IPS-NIHi7 (cell line): Measurements from ENCODE around the gene RSU1.

ENCODE experiments used
- DNase-seq: peaks from one replicate; pipeline ENCODE4 v3.0.0; 2012; ENCODE audit warnings: mixed read lengths; ENCODE audit errors: extremely low spot score

The RSU1 gene

DNA sequence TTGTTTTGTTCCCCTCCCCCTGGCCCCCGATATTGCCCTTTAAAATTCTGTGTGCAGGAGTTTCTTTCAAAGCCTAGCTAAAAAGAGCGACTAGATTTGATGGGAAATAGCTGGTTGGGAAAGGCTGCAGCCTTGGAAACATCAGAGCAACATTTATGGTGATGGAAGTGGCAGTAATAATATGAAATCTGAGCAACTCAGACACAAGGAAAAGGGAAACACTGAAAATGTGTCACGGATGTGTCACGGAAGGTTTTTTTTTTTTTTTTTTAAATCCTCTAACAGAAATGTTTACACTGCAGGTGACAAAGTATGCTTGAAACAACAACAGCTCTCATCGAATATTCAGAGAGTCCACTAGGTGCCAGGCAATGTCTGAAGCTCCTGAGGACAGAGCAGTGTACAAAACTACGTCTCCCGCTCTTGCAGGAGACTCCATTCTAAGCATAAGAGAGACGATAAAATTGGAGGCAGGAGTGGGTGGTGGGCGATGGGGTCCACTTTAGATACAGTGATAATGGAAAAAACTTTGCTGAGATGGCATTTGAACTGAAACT lies 143.0 kb downstream of the RSU1 start:
- DNase-seq, result no peak

DNA sequence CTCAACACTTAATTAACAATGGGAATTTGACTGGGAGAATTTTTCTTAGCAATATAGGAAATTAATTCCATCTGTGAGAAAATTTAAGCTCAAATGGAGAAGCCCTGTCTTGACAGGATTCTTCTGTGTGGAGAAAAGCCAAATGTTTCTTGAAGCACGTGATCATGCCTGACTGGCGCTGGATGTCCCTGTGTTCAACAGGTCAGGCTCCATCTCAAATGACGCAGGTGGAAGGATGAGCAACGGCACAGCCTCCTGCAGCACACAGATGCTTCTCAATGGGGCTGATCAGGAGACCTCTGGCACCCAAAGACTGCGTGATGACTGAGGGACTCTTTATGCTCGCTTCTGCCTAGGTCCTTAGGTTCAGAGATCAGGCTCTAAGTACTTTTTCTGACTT lies 143.8 kb downstream of the RSU1 start:
- DNase-seq, result no peak

DNA sequence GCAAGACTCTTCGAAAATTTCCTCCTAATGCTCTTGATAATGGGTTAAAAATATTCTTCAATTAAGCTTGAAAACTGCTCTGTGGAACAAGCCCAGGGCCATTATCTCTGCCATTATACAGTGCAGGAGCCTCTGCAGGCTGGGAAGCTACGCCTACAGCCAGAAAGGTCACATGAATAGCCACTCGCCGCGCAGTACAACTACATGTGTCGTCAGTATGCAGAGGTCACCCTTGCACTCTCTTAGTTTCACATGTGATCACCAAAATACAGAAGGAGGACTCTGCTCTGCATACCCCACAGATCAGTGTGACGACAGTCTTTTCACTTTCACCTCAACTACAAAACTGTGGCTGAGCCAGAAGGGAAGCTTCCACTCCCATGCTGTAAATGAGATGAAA lies 153.8 kb downstream of the RSU1 start:
- no peak for DNase-seq

DNA sequence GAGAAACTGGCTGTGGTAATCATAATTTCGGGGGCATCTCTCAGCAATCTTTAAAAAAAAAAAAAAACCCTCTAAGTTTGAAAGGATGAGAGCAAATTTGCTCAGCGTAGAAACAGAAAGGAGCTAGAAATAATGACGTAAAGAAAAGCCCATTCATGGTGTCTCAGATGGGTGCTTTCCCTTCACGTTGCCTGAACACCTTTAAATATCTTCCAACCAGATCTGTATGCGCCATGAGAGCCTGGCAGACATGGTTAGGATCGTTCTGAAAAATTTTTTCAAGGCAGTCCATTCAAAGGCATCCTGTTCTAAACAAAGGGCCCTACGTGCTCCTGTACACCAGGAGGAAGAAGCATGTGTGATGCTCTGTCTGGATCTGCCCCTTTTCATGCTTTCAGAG lies 154.3 kb downstream of the RSU1 start:
- no peak for DNase-seq

DNA sequence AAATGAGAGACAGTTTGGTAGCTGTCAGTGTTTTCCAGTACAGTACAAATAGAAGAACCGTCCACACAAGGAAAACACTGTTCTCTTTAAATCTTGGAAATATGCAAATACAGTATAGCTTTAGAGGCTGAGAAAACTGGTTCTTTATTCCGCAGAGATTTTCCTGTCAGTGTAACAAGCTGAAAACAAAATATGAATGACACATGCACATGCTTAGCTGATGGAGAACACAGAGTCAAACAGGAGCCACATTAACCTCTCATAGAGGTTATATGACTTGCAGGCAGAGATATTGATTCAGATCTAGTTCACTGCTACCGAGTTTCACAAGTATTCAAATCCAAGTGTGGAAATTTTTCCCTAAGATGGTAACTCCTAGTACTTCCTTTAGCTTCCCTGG lies 160.3 kb downstream of the RSU1 start:
- no peak for DNase-seq

DNA sequence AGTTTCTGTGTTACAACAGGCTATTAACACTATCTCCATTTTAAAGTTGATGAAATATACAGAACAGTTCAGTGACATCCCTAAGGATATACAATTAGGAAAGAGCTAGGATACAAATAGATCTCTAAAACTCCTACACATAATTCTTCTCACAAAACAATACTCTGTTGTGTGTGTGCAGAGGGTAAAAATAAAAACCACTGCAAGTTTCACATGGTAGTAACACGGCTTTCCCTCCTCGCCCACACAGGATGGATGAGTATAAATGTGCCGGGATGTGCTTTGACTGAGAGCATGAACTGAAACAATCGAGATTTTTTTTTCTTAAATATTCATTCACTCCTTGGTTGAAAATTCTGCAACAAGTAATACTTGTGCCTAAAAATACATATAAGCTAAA lies 164.0 kb downstream of the RSU1 start:
- DNase-seq, result no peak

DNA sequence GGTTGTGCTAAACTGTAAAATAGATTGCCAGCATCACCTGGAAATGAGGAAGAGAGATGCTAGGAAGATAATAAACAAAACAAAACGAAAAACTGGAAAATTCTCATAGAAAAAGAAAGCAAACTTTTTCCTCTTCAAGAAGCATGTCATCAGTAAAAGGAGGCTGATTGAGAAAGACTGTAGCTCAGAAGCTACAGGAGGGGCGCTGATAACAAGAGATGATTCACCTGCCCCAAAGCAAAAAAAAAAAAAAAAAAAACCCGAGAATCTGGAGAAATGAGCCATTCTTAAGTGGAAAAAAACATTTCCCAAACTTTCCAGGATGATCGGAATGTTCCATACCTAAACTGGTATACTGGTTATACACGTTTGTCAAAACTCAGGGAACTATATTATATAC lies 165.1 kb downstream of the RSU1 start:
- no peak for DNase-seq

DNA sequence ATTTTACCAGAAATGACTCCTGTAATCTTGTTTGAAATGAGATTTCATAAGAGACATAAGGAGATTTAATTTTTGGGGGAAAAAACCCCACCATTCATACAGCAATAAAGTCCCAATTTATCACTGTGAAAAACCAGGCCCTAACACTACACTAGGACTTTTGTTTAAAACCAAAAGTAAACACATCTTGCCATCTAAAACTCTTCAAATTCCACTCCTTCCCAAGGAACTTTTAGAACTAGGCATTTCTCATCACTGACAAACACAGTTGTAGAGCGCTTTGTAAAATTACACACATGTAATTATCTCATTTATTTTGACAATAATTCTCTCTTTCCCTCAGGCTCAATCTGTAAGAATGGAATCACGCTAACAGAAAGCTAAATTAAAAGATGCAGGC lies 167.5 kb downstream of the RSU1 start:
- no peak for DNase-seq

DNA sequence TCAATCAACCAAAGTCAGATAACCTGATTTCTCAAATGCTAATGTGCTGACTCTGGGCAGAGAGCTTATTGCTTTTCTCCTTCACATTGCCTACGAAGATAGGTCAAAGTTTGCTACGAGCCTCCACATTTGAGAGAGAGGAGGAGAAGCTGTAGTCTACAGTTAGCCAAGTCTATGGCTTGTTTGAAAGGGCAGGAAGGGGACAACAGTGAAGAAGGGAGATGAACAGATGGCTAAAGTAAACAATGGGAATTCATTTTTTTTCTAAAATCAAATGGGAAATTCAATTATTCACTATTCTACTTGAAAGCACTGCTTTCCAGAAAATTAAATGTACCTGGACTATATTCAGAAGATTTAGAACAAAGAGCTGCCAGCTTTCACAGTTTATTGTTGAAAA lies 168.9 kb downstream of the RSU1 start:
- DNase-seq, result no peak

DNA sequence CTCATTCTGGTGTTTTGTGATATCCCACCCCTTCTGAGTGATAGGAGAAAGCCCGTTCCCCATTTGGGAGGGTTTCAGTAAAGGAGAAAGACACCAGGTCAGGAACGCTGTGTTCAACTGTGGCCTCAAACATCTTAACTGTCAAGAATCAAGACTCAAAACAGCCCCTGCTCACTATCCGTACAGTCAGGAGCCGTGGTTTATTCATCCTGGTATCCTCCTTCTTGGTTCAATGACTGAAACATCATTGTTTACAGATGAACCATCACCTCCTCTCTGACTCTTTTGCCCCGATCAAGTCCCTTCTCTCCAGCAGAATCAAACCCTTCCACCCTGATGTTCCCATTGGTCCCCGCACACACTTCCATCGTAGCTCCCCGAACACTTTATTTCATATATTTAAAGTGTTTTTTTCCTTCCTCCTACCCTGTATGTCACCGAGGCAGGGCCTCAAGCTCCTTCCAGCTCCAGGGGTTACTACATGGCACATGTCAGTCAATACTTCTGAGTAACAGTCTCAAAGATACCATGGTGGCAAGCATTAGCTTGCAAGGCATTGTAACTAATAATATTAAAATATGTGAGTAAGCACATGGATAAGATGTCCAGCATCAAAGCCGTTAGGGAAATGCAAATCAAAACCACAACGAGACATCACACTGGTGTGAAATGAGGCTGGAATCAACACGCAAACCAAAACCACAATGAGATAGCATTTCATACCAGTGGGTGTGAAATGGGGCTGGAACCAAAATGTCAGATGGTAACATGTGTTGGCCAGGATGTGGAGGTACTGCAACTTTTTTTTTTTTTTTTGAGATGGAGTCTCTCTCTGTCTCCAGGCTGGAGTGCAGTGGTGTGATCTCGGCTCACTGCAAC lies 170.8 kb downstream of the RSU1 start:
- no peak for DNase-seq

DNA sequence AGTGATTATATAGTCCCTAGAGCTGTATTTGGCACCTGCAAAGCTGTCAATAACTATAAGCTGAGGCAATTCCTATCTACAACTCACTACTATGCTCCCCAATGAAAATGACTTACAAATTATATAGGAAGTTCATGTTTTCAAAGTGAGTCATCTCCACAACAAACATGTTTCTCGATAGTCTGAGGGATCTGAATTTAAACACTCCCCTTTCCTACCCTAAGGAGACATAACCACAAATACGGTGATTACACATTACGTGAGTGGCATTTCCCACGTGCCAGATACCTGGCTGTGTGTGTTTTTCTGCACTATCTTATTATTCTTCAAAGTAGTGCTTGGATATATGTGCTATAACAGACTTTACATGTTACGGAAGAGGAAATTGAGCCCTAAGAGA lies 173.1 kb downstream of the RSU1 start:
- no peak for DNase-seq

DNA sequence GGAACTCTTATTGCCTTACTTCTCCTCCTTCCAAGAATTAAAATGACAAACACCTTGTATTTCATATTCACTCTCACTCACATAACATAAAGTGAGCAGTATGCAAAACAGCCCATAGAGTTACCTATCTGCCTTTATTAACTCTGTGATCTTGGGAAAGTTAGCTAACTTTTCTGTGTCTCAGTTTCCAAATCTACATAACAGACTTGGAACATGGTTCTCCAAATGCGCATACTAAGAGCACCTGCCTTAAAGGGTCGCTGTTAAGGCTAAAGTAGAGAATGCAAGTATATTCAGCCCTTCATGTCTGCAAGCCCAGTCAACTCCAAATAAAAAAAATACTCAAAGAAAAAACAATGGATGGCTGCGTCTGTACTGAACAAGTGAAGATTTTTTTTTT lies 173.7 kb downstream of the RSU1 start:
- DNase-seq, result no peak

DNA sequence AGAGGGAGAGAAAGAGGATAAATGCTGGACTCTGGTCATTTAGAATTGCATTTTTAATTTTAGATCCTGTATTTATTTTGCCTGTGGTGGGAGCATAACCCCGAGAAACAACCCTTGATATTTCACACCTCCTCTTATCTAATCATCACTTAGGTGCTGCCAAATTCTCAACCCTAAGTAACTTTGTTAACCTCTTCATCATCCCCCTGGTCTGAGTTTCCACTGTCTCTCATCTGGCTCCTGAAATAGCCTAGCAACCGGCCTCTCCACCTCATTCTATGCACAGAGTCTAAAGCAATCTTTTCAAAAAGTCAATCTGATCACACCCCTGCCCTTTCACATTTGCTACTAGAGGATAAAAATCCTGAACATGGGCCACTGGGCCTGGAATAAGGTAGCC lies 177.1 kb downstream of the RSU1 start:
- DNase-seq, result no peak

DNA sequence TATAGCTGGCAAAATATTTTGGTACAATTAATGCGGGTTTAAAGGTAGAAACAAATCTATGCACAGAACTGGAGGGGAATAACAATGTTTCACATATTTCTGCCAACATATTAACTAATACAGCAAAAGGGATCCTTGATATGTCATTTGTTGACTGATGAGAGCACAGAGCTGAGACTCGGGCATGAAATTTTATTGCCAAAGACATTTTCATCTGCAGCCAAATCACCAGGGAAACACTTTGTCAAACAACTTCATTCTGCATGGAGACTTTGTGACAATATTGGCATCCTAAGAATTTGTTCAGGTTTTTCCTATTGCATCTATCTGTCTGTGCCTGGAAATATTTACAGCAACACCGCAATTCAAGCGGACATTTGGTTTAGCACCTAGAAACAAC lies 177.8 kb downstream of the RSU1 start:
- no peak for DNase-seq

DNA sequence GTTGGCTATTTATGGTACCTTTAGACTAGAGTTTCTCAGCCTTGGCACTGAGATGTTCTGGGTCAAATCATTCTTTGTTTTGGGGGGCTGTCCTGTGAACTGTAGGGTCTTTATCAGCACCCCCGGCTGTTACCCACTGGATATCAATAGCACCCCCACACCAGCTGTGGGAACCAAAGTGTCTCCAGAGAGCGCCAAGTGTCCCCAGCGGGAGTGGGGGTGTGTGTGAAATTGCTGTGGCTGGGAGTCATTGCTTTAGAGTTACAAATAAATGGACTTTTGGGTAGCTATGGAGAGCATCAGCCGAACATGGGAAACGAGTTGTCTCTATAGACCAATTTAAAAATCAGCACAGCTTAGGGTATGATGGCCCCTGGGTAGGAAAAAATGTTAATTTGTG lies 184.2 kb downstream of the RSU1 start:
- DNase-seq, result no peak

DNA sequence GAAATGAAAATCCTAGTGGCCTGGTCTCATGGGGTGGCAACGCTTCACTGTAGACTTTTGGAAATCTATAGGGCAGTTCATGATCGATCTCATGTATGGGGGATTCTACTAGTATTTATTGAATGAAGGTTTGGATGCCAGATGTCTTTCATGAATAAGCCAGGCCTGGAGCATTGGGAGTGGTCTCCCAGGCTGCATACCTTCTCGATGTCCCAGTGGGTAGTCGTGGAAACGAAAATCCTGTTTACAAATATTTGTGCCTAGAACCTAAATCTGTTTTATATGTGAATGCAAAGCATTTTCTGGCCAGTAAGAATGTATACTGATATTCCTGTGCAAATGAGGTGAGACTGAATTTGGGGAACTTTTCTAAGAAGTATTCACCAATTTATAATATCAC lies 190.5 kb downstream of the RSU1 start:
- DNase-seq, result no peak

DNA sequence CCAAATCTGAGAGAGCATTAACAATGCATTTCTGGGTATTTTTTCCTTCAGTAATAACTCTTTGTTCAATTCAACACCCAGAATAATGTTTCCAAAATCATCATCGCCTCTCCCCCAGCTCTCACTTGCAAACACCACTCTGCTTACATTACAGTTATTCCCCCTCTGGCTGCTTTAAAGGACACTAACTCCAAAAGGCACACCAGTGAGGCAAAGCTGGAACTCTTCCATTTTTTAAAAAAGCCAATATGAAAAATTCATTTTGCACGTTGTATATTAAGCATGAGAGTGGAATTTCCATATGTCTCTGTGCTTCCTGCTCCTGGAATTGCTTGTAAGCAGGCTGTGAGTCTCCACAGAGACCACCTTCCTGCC lies 204.3 kb downstream of the RSU1 start:
- no peak for DNase-seq

DNA sequence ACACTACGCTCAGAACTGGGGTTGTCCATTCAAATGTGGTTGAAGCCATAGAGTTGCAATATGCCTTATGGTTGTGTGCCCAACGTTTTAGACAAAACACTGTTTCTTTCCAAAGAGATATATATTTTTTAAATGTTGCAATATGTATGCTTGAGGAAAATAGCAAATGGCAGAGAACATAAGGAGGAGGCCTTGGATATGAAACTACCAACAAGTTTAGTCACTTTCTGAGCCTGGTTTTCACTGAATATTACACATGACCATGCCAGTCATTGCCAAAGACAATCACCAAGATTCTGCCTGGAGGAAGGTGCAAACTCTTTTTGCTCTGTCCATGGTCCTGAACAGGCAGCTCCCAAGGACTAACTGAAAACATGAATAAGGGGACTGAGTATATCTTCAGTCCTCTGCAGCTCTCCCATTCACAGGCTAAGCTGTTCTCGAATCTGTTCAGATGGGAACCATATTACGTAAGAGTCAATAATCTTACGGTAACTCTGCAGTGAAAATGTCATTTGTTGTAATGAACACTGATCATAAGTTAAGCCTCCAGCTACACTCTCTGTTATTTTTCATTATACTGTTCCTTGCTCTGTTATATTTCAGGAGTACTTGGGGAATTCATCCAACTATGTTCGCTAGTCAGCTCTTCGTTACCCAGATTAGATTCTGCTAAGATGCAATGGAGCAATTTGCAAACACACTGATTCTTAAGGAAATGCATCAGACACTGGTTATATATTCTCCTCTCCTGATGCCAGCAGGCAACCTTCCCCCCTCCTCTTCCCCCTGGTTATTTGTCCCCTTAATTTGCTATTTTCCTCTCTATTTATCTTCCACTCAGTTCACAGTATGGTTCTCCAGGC lies 204.9 kb downstream of the RSU1 start:
- peak; percentile 80 for DNase-seq

DNA sequence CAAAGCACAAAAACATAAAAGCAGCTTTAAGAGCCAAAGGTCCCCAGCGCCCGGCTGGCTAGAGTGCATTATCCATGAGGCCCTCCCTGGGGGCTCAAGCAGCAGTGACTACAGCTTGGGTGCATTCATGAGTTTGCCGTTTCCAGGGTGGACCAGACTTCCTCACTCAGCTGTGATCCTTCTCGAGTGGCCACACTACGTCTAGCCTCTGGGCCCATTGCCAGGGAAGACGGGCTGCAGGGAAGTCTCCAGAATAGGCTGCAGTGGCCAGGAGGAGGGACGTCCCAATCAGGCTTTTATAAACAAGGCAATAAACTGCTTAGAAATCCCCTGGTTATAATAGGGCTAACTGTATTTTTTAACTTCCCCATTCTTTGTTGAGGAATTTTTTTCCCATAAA lies 206.2 kb downstream of the RSU1 start:
- DNase-seq, result no peak

DNA sequence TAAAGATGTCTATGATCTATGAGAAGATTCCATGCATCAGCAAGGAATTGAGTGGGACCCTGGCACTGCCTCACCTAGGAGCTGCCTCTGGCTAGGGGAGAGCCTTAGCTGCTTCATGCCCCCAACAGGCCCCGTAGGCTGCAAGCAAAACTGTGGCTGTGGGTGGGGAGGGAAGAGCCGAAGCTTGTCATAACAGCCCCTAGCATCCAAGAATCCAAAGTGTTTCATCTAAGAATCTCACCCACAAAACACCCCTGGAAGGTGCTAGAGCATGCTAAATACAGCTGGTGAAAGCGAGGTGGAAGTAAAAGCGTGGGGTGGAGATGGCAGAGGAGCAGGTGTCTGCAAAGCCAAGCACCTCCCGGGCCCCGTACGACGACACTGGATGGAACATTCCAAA lies 208.0 kb downstream of the RSU1 start:
- no peak for DNase-seq

DNA sequence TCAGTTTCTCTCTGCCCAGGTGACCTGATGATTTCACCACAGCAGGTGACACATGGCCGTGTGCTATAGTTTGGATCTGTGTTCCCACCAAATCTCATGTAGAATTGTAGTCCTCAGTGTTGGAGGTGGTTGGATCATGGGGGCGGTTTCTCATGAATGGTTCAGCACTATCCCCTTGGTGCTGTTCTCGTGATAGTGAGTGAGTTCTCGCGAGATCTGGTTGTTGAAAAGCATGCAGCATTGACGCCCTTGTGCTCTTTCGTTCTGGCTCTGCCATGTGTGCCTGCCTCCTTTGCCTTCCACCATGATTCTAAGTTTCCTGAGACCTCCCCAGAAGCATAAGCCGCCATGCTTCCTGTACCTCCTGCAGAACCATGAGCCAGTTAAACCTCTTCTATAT lies 210.3 kb downstream of the RSU1 start:
- DNase-seq, result no peak

DNA sequence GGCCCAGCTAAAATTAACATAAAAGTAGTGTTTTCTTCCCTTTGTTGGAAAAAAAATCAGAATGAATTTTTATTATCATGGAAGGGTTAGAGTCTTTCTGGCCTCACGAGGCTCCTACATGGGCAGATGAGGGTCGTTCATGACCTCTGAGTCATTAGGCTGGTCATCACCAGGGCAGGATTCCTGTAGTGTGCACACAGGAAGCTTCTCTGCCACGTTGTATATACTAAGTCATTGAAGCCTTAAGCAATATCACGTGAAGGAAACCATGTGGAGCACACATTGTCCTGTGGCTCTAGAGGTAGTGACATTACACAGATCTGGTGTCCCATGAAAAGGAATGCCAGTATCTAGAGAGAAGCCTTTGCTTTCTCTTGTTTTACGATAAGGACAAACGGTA lies 210.8 kb downstream of the RSU1 start:
- no peak for DNase-seq

DNA sequence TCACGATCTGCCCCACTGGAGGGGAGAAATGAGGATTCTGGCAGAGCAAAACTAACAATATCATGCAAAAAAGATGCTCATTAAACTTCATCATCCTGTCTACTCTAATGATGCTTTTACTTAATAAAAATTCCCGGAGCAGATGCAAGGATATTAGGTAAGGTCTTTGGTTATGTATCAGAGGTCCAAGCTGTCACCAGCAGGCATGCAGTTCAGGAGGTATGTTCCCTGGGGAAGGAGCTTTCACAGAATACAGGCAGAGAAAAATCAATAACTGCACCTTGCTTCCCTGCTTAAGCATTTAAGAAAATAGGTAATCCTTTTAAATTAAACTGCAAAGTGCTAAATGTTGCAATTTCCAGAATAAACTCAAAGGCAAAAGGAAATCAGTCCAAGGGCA lies 213.9 kb downstream of the RSU1 start:
- DNase-seq, result no peak
